ENCODE measurements around the gene P2RY2. TPM values are rescaled to one million over a fixed set of nuclear protein-coding genes. Genes with fewer than 3 reads are reported as not detected.

P2RY2 gene
- total and polyA plus RNA-seq, 2 of the 8 experiments (the other 6 are each of a cell fraction or from before 2014, with no cell fraction given): 1.0 to 1.5 TPM

DNA sequence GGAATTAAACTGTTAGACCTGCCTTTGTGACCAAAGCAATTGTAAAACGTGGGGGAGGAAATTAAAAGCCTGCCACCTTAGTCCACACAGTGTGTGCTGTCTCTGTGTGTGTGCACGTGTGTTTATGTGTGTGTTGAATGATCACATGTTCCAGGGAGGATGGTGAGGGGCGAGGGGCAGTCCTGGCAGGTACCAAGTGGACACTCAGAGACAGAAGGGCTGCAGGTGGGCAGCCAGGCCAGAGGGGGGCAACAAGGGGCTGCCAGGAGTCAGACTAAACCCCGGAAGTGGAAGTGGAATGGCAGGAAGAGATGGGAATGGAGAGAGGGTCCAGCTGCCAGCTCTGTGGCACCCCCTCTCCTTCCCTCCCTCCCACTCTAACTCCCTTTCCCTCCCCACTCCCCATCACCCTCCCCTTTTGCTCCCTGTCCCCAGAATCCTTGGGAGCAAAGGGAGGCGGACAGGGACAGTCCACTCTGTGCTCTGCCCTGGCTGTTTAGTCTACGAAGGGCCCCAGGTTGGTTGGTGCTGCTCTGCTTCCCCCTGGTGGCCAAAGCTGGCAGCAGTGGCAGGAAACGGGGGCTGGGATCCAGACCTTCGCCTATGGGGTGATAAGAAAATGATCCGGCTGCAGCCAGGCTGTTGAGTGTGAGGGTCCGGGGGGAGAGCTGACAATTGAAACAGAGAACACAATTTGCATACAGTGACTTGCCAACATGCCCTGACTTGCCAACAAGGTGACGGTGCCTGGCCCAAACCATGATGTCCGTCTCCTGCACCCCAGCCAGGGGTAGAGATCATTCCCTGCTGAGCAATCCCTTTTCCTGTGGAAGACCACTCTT is 24.4 kb downstream of the P2RY2 start (continued):
- TF ChIP-seq ATF2 (IDR thresholded peaks at IDR 0.05; ENCODE audit: low read length) (no peak), TCF12 (IDR thresholded peaks at IDR 0.05; ENCODE audit: low read depth, low read length) (no peak), TBP (IDR thresholded peaks at IDR 0.05; ENCODE audit: low read depth, low read length) (peak; percentile 53; the same call in 1 of the 2 replicates), CHD1 (IDR thresholded peaks at IDR 0.05; ENCODE audit: low read depth, low read length) (no peak), SP4 (IDR thresholded peaks at IDR 0.05; ENCODE audit: low read length) (no peak), CHD7 (IDR thresholded peaks at IDR 0.05; ENCODE audit: insufficient replicate concordance, low read length) (no peak), POLR2AphosphoS5 (IDR thresholded peaks at IDR 0.05; ENCODE audit: low read depth, low read length) (no peak), RFX5 (IDR thresholded peaks at IDR 0.05; ENCODE audit: borderline replicate concordance, low read depth, low read length) (no peak), POLR2A (IDR thresholded peaks at IDR 0.05; ENCODE audit: control extremely low read depth in 1 of 2, low read depth in 2 of 2, low read length in 2 of 2) (peak in 1 of 2 experiments; percentile 75; a peak in 1 of 3 replicates)
